Right atrium auricular region (tissue), 2 donors: ENCODE data around the gene ELF2. TPM values are rescaled to one million over a fixed set of nuclear protein-coding genes. Genes with fewer than 3 reads are reported as not detected.
A peak's percentile ranks its signal among the peaks of the same experiment; 100 is the strongest.
"Not testable (repeated sequence)": the region's sequence is repeated elsewhere in the genome, so short reads cannot be mapped to it uniquely, and the experiment has no call there.

Experiments
- DNase-seq: peaks from one replicate; pipeline ENCODE4 v3.0.0-alpha.2; 2019; ENCODE audit warnings: low spot score
- H3K27ac ChIP-seq, 2 donors: fragments of 200-600 bp; sonication (generic); 1 replicate in 1 of 2; 2 replicates in 1 of 2; pipeline ENCODE4 v1.5.1; 2016 to 2019
- H3K27me3 ChIP-seq, 2 donors: fragments of 200-600 bp; sonication (generic); one replicate each; pipeline versions ENCODE4 v1.5.1 to v1.6.0; 2017 to 2019
- H3K36me3 ChIP-seq: fragments of 200-600 bp; sonication (generic); one replicate; pipeline ENCODE4 v1.5.1; 2016
- H3K4me1 ChIP-seq, 2 donors: fragments of 200-600 bp; sonication (generic); one replicate each; pipeline versions ENCODE4 v1.5.1 to v1.6.0; 2017 to 2019
- H3K4me3 ChIP-seq, 2 donors: fragments of 200-600 bp; sonication (generic); 1 replicate in 1 of 2; 2 replicates in 1 of 2; pipeline ENCODE4 v1.5.1; 2017 to 2019; ENCODE audit warnings: mild to moderate bottlenecking in 1 of 2, moderate library complexity in 1 of 2
- H3K9me3 ChIP-seq, 2 donors: fragments of 200-600 bp; sonication (generic); one replicate each; pipeline ENCODE4 v1.5.1; 2019
- CTCF ChIP-seq, 2 donors: fragments of 200-600 bp; sonication (generic); IDR thresholded peaks; one replicate each; pipeline ENCODE4 v1.5.1; 2019; ENCODE audit warnings: antibody characterized with exemption in 2 of 2
- total RNA-seq, 2 donors: library from RNA; depleted of rRNA; stranded (reverse); fragments of >200 nt; gene quantifications; one replicate each; pipeline ENCODE4 v1.1.0, GENCODE V29; 2016

The ELF2 gene
- total RNA-seq, 2 donors from 2014 or later = 32.2 to 32.3 TPM

DNA sequence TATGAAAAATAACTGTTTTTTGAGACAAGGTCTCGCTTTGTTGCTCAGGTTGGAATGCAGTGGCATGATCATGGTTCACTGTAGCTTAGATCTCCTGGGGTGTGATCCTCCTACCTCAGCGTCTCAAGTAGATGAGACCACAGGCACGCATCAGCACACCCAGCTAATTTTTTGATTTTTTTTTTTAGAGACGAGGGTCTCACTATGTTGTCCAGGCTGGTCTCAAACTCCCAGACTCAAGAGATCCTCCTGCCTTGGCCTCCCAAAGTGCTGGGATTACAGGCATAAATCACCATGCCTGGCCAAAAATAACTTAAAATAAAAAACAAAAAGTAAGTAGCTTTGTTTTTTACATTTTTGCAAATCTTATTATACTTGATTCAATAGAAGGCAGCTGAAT lies 98.1 kb downstream of the ELF2 start:
- TF ChIP-seq CTCF (IDR thresholded peaks at IDR 0.05) = no peak
- H3K4me1 ChIP-seq = peaks cover 0 to 59% of the 10 kb centered on the region in 2 donors

GRCh38 chr4:139077567-139078355 lies 99.3 kb downstream of the ELF2 start:
- no peaks in the 10 kb centered on the region for H3K27me3 ChIP-seq
- H3K4me1 ChIP-seq = peaks cover 0 to 62% of the 10 kb centered on the region in 2 donors
- peak overlapping the region; percentile 75 to 97 for H3K27ac ChIP-seq
- TF ChIP-seq CTCF (IDR thresholded peaks at IDR 0.05) = no peak
- no peaks in the 10 kb centered on the region for H3K36me3 ChIP-seq
- DNase-seq = no peak
- no peaks in the 10 kb centered on the region for H3K9me3 ChIP-seq
- H3K4me3 ChIP-seq = peak overlapping the region in 1 of 2 donors; percentile 2

More for the DNA sequence above, 98.1 kb downstream of the ELF2 start:
- H3K27ac ChIP-seq = peak overlapping the region; percentile 75 to 97
- no peak overlapping the region for H3K4me3 ChIP-seq
- H3K9me3 ChIP-seq = no peaks in the 10 kb centered on the region
- no peaks in the 10 kb centered on the region for H3K36me3 ChIP-seq
- no peaks in the 10 kb centered on the region for H3K27me3 ChIP-seq
- no peak for DNase-seq

DNA sequence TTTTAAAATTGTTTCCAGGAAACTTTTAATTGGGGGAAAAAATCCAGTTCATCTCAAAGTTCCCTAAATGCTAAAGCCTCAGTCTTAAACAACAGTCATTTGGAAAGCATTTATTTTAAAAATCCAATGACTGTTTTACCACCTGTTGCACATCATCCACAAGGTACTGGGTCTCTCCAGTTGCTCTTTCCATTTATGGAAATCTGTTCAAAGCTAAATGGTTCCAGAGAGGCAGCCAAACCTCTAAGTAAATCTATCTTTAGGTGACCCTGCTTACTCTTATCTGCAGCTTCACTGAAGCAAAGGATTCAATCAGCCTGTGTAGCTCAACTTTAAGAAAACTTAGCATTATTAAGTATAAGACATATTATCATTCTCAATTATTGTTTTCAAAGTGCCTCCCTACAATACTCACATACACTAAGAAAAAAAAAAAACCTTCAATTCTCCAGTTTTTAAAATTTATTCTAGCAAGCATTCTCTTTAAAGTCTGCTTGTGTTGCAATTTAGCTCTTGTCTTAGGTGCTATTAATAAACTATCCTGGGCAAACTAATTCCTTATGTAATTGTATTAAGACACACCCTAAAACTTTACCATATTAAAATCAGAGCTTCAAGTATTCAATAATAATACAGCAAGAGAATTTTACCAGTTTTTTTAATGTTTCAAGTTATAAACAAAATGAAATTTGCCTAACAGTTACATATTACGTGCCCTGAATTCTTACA lies 100.8 kb downstream of the ELF2 start:
- H3K27me3 ChIP-seq = no peaks in the 10 kb centered on the region
- no peak for TF ChIP-seq CTCF (IDR thresholded peaks at IDR 0.05)
- no peaks in the 10 kb centered on the region for H3K9me3 ChIP-seq
- DNase-seq = no peak
- H3K4me1 ChIP-seq = peaks cover 0 to 53% of the 10 kb centered on the region in 2 donors
- peak overlapping the region; percentile 75 to 97 for H3K27ac ChIP-seq
- peaks cover 15% of the 10 kb centered on the region for H3K36me3 ChIP-seq
- H3K4me3 ChIP-seq = no peak overlapping the region

- peaks cover 0 to 10% of the 10 kb centered on the region in 2 donors for H3K4me1 ChIP-seq
- no peaks in the 10 kb centered on the region for H3K27me3 ChIP-seq
- H3K4me3 ChIP-seq = no peak overlapping the region
- H3K27ac ChIP-seq = no peak overlapping the region
- TF ChIP-seq CTCF (IDR thresholded peaks at IDR 0.05) = no peak
- DNase-seq = no peak
- peaks cover 77% of the 10 kb centered on the region for H3K36me3 ChIP-seq
- H3K9me3 ChIP-seq = no peaks in the 10 kb centered on the region
Measured at GRCh38 chr4:139060591-139060990, 116.4 kb downstream of the ELF2 start.

GRCh38 chr4:139059026-139059425 lies 118.0 kb downstream of the ELF2 start:
- H3K27ac ChIP-seq, DNase-seq, H3K4me3 ChIP-seq, H3K27me3 ChIP-seq, H3K9me3 ChIP-seq: not testable (repeated sequence)
- Histone ChIP-seq H3K4me1 (peaks cover 0 to 24% of the 10 kb centered on the region in 2 donors), H3K36me3 (peaks cover 63% of the 10 kb centered on the region)

DNA sequence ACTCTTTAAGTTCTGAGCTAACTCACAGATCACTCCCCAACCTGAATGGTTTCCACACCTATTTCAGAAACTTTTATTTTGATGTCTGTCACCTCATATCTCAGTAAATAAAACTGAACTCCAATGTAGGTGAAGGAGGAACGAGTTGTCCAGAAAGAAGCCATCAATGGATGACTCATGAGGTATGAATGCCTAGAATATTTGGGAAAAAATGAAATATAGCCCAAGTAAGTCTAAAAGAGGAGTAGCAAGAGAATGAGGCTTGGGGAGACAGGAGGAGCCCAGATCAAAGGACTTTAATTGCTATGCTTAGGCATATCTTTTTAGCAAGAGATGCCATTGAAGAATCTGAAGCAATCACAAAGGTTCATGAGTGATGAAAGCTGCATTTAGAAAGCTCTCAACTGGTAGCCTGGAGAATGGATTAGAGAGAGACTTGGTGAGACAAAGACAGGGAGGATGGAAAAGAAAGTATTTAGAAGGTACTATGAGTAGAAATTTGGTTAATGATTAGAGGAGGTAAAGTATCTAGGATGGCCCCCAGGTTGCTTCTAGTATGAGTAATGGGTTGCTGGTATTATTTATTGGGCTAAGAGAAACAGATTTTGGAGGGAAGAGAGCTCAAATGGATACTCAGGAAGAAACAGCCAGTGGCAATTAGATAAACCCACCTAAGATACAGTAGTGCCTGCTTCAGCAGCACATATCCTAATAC lies 122.1 kb downstream of the ELF2 start:
- TF ChIP-seq CTCF (IDR thresholded peaks at IDR 0.05) = no peak
- H3K4me3 ChIP-seq = no peak overlapping the region
- no peak for DNase-seq
- peak overlapping the region in 1 of 2 donors; percentile 23 for H3K27ac ChIP-seq
- no peaks in the 10 kb centered on the region for H3K9me3 ChIP-seq
- peaks cover 22% of the 10 kb centered on the region for H3K36me3 ChIP-seq
- H3K27me3 ChIP-seq = no peaks in the 10 kb centered on the region
- peaks cover 0 to 30% of the 10 kb centered on the region in 2 donors for H3K4me1 ChIP-seq
